ENCODE measurements around the gene DNAJC11.
A peak's percentile ranks its signal among the peaks of the same experiment; 100 is the strongest.

DNAJC11 gene

DNA sequence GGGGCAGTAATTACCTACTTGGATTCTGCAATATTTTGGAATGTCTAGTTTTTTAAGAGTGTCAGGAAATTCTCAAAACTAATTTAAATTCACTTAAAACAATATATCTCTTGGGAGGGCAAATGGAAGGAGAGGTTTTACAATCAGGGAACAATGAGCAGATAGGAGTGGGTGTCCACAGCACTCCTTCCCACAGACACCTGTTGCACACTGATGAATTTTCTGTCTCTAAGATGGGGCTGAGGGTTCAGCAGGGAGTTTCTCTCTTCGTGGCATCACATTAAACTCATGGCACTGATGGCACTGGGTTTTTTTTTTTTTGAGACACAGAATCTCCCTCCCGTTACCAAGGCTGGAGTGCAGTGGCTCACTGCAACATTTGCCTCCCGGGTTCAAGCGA lies 82.6 kb downstream of the DNAJC11 start:
- Histone ChIP-seq H4K91ac (ENCODE audit: low read depth, low read length, poor library complexity) (no peak overlapping the region), H3K27me3 (ENCODE audit: control insufficient read depth in 3 of 3, insufficient read depth in 3 of 3, low read depth in 1 of 3, low read length in 3 of 3) (peaks cover 0 to 2% (median 0%) of the 10 kb centered on the region in 3 experiments), H2BK12ac (ENCODE audit: low read length) (no peak overlapping the region), H2BK120ac (ENCODE audit: low read depth, low read length) (no peak overlapping the region), H3K4me1 (ENCODE audit: control insufficient read depth in 2 of 2, insufficient read depth in 1 of 2, low read depth in 1 of 2, low read length in 2 of 2) (peaks cover 0 to 3% of the 10 kb centered on the region in 2 donors), H2AFZ (ENCODE audit: low read length) (no peak overlapping the region), H3K23ac (ENCODE audit: low read depth, low read length, poor library complexity) (no peak overlapping the region), H3K9me3 (replicated peaks in 1 of 2; ENCODE audit: control insufficient read depth in 2 of 2, insufficient read depth in 1 of 2, low read depth in 1 of 2, low read length in 2 of 2) (peaks cover 0 to 2% of the 10 kb centered on the region in 2 donors), H3K9ac (ENCODE audit: low read depth, low read length, poor library complexity) (no peak overlapping the region), H3K27ac (replicated peaks; ENCODE audit: low read length) (no peak overlapping the region), H2BK5ac (ENCODE audit: low read length) (no peak overlapping the region), H2BK15ac (ENCODE audit: low read length) (no peak overlapping the region), H3K79me1 (ENCODE audit: low read depth, low read length) (peaks cover 19% of the 10 kb centered on the region), H3K18ac (ENCODE audit: low read length) (no peak overlapping the region), H2AK5ac (ENCODE audit: low read depth, low read length) (no peak overlapping the region), H3K4ac (ENCODE audit: low read length) (no peak overlapping the region), H3K4me3 (ENCODE audit: low read length in 2 of 2) (no peak overlapping the region), H3K4me2 (ENCODE audit: insufficient read depth, low read length, poor library complexity, severe bottlenecking) (no peak overlapping the region), H3K14ac (ENCODE audit: low read length) (no peak overlapping the region), H4K8ac (ENCODE audit: low read depth, low read length) (no peak overlapping the region), H3K36me3 (replicated peaks in 1 of 2; ENCODE audit: control insufficient read depth in 2 of 2, insufficient read depth in 2 of 2, low read length in 2 of 2) (peaks cover 45 to 77% of the 10 kb centered on the region in 2 donors)
- no peak for DNase-seq (ENCODE audit: low spot score)
- WGBS, 2 donors (ENCODE audit: extremely low coverage in 2 of 2, insufficient read length in 2 of 2, insufficient replicate concordance in 1 of 2): no CpG with 5 or more reads among the region's 4 CpGs

DNA sequence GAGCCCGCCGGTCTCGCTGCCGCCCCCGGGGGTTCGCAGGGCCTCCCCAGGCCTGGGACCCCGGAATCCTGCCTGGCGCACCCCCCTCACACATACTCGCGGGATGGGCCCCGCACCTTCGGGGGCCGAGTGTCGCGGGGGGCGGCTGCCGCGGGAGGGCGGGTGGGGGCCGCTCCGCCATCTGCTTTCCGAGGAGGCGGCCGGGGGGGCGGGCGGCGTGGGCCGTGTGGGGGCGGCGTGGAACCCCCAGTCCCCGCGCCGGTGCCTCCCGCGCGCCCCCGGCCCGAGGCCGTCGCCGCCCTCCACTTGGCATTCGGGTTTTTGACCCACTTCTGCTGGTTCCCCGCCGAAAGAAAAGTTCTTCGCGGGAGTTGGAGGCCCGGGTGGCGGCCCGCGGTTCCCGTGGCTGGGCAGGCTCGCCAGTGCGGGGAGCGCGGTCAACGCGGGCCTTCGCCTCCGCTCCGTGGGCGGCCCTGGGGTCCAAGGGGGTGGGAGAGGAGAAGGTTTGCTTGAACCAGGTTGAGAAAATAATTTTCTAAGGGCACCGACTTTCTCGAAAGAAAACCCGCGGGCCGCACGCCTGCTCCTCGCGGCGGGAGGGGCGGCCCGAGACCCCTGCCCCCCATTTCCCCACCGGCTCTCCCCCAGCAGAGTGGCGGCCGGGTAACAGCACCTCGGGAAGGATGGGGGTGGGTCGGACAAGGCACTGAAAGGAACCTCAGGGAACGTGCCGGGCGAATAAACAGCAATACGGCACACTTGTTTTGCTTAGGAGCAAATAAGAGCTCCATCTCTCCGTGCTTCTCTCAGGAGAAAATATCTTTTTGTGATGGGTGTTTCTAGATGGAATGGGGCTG lies 86.5 kb downstream of the DNAJC11 start:
- Histone ChIP-seq H2BK12ac (ENCODE audit: low read length) (no peak overlapping the region), H3K27ac (replicated peaks; ENCODE audit: low read length) (peak overlapping the region; percentile 28), H3K4me2 (ENCODE audit: insufficient read depth, low read length, poor library complexity, severe bottlenecking) (peak overlapping the region; percentile 80), H3K4me1 (ENCODE audit: control insufficient read depth in 2 of 2, insufficient read depth in 1 of 2, low read depth in 1 of 2, low read length in 2 of 2) (peaks cover 0 to 3% of the 10 kb centered on the region in 2 donors), H4K91ac (ENCODE audit: low read depth, low read length, poor library complexity) (no peak overlapping the region), H3K9me3 (replicated peaks in 1 of 2; ENCODE audit: control insufficient read depth in 2 of 2, insufficient read depth in 1 of 2, low read depth in 1 of 2, low read length in 2 of 2) (no peaks in the 10 kb centered on the region), H2BK5ac (ENCODE audit: low read length) (peak overlapping the region; percentile 53), H3K23ac (ENCODE audit: low read depth, low read length, poor library complexity) (peak overlapping the region; percentile 65), H2BK120ac (ENCODE audit: low read depth, low read length) (peak overlapping the region; percentile 72), H3K4me3 (ENCODE audit: low read length in 2 of 2) (peak overlapping the region; percentile 92 to 100), H2AFZ (ENCODE audit: low read length) (peak overlapping the region; percentile 64), H3K14ac (ENCODE audit: low read length) (no peak overlapping the region), H3K18ac (ENCODE audit: low read length) (peak overlapping the region; percentile 89), H3K27me3 (ENCODE audit: control insufficient read depth in 3 of 3, insufficient read depth in 3 of 3, low read depth in 1 of 3, low read length in 3 of 3) (no peaks in the 10 kb centered on the region), H3K79me1 (ENCODE audit: low read depth, low read length) (peaks cover 22% of the 10 kb centered on the region), H2AK5ac (ENCODE audit: low read depth, low read length) (peak overlapping the region; percentile 56), H4K8ac (ENCODE audit: low read depth, low read length) (no peak overlapping the region), H2BK15ac (ENCODE audit: low read length) (no peak overlapping the region), H3K9ac (ENCODE audit: low read depth, low read length, poor library complexity) (peak overlapping the region; percentile 93), H3K36me3 (replicated peaks in 1 of 2; ENCODE audit: control insufficient read depth in 2 of 2, insufficient read depth in 2 of 2, low read length in 2 of 2) (peaks cover 21 to 38% of the 10 kb centered on the region in 2 donors), H3K4ac (ENCODE audit: low read length) (no peak overlapping the region)
- WGBS, 2 donors (ENCODE audit: extremely low coverage in 2 of 2, insufficient read length in 2 of 2, insufficient replicate concordance in 1 of 2): no CpG with 5 or more reads among the region's 82 CpGs
- no peak for DNase-seq (ENCODE audit: low spot score)

DNA sequence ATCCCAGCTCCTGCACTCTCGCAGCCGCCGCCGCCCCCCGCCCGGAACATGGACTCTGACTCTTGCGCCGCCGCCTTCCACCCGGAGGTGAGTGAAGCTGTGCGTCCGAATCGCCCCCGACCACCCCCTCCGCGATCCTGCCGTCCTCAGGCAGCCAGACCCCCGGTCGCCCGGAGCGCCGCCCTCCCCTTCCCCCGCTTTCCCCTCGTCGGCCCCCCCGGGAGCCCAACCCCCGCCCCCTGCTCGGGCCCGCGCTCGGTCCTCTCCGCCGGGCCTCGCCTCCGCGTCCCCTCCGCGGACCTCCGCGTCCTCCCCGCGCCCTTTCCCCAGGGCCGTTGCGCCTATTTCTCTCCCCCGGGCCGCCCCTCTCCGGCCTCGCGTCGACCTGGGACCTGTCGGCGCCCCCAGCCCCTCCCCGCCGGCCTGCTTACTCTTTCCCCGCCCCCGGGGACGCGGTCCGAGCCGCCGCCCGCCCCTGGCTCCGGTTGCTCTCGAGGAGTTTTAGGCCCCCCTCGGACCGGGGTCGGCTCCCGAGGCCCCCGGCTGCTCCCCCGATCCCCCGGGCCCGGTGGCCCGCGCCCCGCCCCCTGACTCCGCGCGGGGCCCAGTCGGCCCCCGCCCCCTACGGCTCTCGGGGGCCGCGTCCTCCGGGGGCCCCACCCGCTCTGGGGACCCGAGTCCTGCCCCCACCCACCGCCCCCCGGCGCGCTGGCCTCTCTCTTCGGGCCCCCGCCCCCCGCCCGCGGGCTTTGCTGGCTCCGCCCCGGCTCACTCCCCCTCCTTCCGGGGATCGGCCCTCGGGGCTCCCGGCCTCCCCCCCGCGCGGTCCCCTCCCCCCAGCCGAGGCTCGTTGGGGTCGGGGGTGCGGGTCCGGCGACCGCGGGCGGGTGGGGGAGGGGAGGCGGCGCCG lies 87.3 kb downstream of the DNAJC11 start:
- no peak for DNase-seq (ENCODE audit: low spot score)
- Histone ChIP-seq H3K79me1 (ENCODE audit: low read depth, low read length) (peaks cover 14% of the 10 kb centered on the region), H3K14ac (ENCODE audit: low read length) (peak overlapping the region; percentile 82), H3K9ac (ENCODE audit: low read depth, low read length, poor library complexity) (peak overlapping the region; percentile 93), H3K9me3 (replicated peaks in 1 of 2; ENCODE audit: control insufficient read depth in 2 of 2, insufficient read depth in 1 of 2, low read depth in 1 of 2, low read length in 2 of 2) (no peaks in the 10 kb centered on the region), H4K8ac (ENCODE audit: low read depth, low read length) (no peak overlapping the region), H3K4me2 (ENCODE audit: insufficient read depth, low read length, poor library complexity, severe bottlenecking) (peak overlapping the region; percentile 33), H2BK12ac (ENCODE audit: low read length) (peak overlapping the region; percentile 58), H3K4me1 (ENCODE audit: control insufficient read depth in 2 of 2, insufficient read depth in 1 of 2, low read depth in 1 of 2, low read length in 2 of 2) (peaks cover 2 to 3% of the 10 kb centered on the region in 2 donors), H2BK120ac (ENCODE audit: low read depth, low read length) (no peak overlapping the region), H3K36me3 (replicated peaks in 1 of 2; ENCODE audit: control insufficient read depth in 2 of 2, insufficient read depth in 2 of 2, low read length in 2 of 2) (peaks cover 13 to 29% of the 10 kb centered on the region in 2 donors), H3K27me3 (ENCODE audit: control insufficient read depth in 3 of 3, insufficient read depth in 3 of 3, low read depth in 1 of 3, low read length in 3 of 3) (no peaks in the 10 kb centered on the region), H3K4ac (ENCODE audit: low read length) (peak overlapping the region; percentile 53), H3K23ac (ENCODE audit: low read depth, low read length, poor library complexity) (peak overlapping the region; percentile 98), H2BK15ac (ENCODE audit: low read length) (peak overlapping the region; percentile 67), H3K27ac (replicated peaks; ENCODE audit: low read length) (peak overlapping the region; percentile 85), H4K91ac (ENCODE audit: low read depth, low read length, poor library complexity) (no peak overlapping the region), H3K18ac (ENCODE audit: low read length) (peak overlapping the region; percentile 98), H2AK5ac (ENCODE audit: low read depth, low read length) (peak overlapping the region; percentile 90), H2BK5ac (ENCODE audit: low read length) (peak overlapping the region; percentile 87), H3K4me3 (ENCODE audit: low read length in 2 of 2) (peak overlapping the region; percentile 92 to 100), H2AFZ (ENCODE audit: low read length) (peak overlapping the region; percentile 91)
- WGBS, 2 donors (ENCODE audit: extremely low coverage in 2 of 2, insufficient read length in 2 of 2, insufficient replicate concordance in 1 of 2): no CpG with 5 or more reads among the region's 117 CpGs

Measured in neuronal stem cell (in vitro differentiated cells).